ENCODE data around the gene CMYA5. TPM values are rescaled to one million over a fixed set of nuclear protein-coding genes. Genes with fewer than 3 reads are reported as not detected.
"Not testable (repeated sequence)": the region's sequence is repeated elsewhere in the genome, so short reads cannot be mapped to it uniquely, and the experiment has no call there.

Gene CMYA5
- total RNA-seq, 2 experiments from 2014 or later: 0.13 to 0.21 TPM

DNA sequence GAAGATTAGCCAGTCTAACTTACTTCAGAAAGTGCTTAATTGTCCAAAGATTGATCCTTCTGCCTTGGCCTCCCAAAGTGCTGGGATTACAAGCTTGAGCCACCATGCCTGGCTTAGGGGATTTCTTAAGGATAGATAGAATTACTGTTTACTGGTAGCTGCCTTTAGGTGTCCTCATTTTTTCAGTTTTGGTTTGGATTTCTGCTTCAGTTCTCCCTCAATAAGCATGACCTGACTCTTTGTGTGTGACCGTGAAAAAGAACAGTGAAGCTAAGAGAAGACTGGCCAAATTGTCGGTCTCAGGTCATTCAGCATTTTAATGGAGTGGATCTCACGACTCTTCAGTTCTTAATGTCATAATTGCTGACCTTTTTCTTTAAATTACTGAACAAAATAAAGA, 22.9 kb upstream of the CMYA5 start:
- ChIA-PET POLR2A (interaction anchor here (0.5 to 0.8 kb wide), 2 partner anchors 55 to 238 kb away, joined by 3 to 5 read pairs; no protein-coding TSS in a partner anchor), CTCF (ENCODE audit: unreplicated experiment) (no interaction called here)
- peaks cover 44% of the 10 kb centered on the region for H3K36me3 ChIP-seq (ENCODE audit: insufficient read depth, low read length)
- H3K4me2 ChIP-seq (ENCODE audit: low read length): no peak overlapping the region
- no peak for DNase-seq (ENCODE audit: low spot score)
- no peak overlapping the region for H3K4me3 ChIP-seq (ENCODE audit: low read depth, low read length, poor library complexity, severe bottlenecking)
- no peaks in the 10 kb centered on the region for H3K79me2 ChIP-seq (ENCODE audit: insufficient read depth, low read depth, low read length)
- TF ChIP-seq, protein P1, sequence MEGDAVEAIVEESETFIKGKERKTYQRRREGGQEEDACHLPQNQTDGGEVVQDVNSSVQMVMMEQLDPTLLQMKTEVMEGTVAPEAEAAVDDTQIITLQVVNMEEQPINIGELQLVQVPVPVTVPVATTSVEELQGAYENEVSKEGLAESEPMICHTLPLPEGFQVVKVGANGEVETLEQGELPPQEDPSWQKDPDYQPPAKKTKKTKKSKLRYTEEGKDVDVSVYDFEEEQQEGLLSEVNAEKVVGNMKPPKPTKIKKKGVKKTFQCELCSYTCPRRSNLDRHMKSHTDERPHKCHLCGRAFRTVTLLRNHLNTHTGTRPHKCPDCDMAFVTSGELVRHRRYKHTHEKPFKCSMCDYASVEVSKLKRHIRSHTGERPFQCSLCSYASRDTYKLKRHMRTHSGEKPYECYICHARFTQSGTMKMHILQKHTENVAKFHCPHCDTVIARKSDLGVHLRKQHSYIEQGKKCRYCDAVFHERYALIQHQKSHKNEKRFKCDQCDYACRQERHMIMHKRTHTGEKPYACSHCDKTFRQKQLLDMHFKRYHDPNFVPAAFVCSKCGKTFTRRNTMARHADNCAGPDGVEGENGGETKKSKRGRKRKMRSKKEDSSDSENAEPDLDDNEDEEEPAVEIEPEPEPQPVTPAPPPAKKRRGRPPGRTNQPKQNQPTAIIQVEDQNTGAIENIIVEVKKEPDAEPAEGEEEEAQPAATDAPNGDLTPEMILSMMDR (conservative IDR thresholded peaks at IDR 0.05; ENCODE audit: low read length): no peak
- TF ChIP-seq EZH2phosphoT487 (IDR thresholded peaks at IDR 0.05; ENCODE audit: borderline replicate concordance, low read depth, low read length): no peak
- intact Hi-C loops (cut with micrococcal nuclease; ENCODE audit: unreplicated experiment): no loop called here
- no peaks in the 10 kb centered on the region for H4K20me1 ChIP-seq (ENCODE audit: insufficient read depth, low read length)
- H3K9me2 ChIP-seq (ENCODE audit: insufficient read depth, low read length): no peaks in the 10 kb centered on the region
- no peak overlapping the region for H3K27ac ChIP-seq (ENCODE audit: low read depth, low read length, poor library complexity, severe bottlenecking)
- H2AFZ ChIP-seq (ENCODE audit: low read length): no peak overlapping the region
- H3K4me1 ChIP-seq (ENCODE audit: insufficient read depth, low read length, poor library complexity, severe bottlenecking): no peaks in the 10 kb centered on the region
- no peaks in the 10 kb centered on the region for H3K9me3 ChIP-seq (ENCODE audit: low read length)
- no TSS peak for BruUV-seq (replicated peaks)

DNA sequence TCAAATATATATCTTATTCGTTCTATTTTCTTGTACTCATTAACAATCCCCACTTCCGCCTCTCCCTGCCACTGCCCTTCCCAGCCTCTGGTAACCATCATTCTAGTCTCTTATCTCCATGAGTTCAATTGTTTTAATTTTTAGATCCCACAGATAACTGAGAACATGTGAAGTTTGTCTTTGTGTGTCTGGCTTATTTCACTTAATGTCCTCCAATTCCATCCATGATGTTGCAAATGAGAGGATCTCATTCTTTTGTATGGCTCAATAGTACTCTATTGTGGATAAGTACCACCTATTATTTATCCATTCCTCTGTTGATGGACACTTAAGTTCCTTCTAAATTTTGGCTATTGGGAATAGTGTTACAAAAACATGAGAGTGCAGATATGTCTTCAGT, 17.2 kb upstream of the CMYA5 start:
- DNase-seq (ENCODE audit: low spot score): no peak
- no peak overlapping the region for H3K4me2 ChIP-seq (ENCODE audit: low read length)
- H2AFZ ChIP-seq (ENCODE audit: low read length): no peak overlapping the region
- ChIA-PET POLR2A (interaction anchor here (1.5 kb wide), 1 partner anchor 12 kb away, joined by 4 read pairs; no protein-coding TSS in a partner anchor), CTCF (ENCODE audit: unreplicated experiment) (no interaction called here)
- H3K36me3 ChIP-seq (ENCODE audit: insufficient read depth, low read length): peaks cover 66% of the 10 kb centered on the region
- no TSS peak for BruUV-seq (replicated peaks)
- no peaks in the 10 kb centered on the region for H3K9me3 ChIP-seq (ENCODE audit: low read length)
- H3K27ac ChIP-seq (ENCODE audit: low read depth, low read length, poor library complexity, severe bottlenecking): no peak overlapping the region
- intact Hi-C loops (cut with micrococcal nuclease; ENCODE audit: unreplicated experiment): no loop called here
- H3K9me2 ChIP-seq (ENCODE audit: insufficient read depth, low read length): no peaks in the 10 kb centered on the region
- no peak for TF ChIP-seq EZH2phosphoT487 (IDR thresholded peaks at IDR 0.05; ENCODE audit: borderline replicate concordance, low read depth, low read length)
- TF ChIP-seq, protein P1 (conservative IDR thresholded peaks at IDR 0.05; ENCODE audit: low read length): no peak
- no peaks in the 10 kb centered on the region for H4K20me1 ChIP-seq (ENCODE audit: insufficient read depth, low read length)
- H3K79me2 ChIP-seq (ENCODE audit: insufficient read depth, low read depth, low read length): no peaks in the 10 kb centered on the region
- H3K4me3 ChIP-seq (ENCODE audit: low read depth, low read length, poor library complexity, severe bottlenecking): no peak overlapping the region
- H3K4me1 ChIP-seq (ENCODE audit: insufficient read depth, low read length, poor library complexity, severe bottlenecking): no peaks in the 10 kb centered on the region

DNA sequence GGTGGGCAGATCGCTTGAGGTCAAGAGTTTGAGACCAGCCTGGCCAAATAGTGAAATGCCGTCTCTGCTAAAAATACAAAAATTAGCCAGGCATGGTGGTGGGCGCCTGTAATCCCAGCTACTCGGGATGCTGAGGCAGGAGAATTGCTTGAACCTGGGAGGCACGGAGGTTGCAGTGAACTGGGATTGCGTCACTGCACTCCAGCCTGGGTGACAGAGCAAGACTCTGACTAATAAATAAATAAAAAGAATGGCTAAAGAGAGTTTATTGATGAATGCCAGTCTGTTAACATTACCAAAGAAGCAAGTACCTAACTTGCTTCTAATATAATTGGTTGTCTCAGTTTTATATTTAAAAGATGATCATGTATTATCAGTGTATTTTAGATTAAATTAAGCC, 13.3 kb upstream of the CMYA5 start:
- H2AFZ ChIP-seq (ENCODE audit: low read length); H3K9me3 ChIP-seq (ENCODE audit: low read length); H4K20me1 ChIP-seq (ENCODE audit: insufficient read depth, low read length); POLR2A ChIA-PET; H3K27ac ChIP-seq (ENCODE audit: low read depth, low read length, poor library complexity, severe bottlenecking); H3K9me2 ChIP-seq (ENCODE audit: insufficient read depth, low read length); DNase-seq (ENCODE audit: low spot score); BruUV-seq (replicated peaks); H3K4me1 ChIP-seq (ENCODE audit: insufficient read depth, low read length, poor library complexity, severe bottlenecking); H3K4me2 ChIP-seq (ENCODE audit: low read length); H3K79me2 ChIP-seq (ENCODE audit: insufficient read depth, low read depth, low read length); intact Hi-C loops (cut with micrococcal nuclease; ENCODE audit: unreplicated experiment); CTCF ChIA-PET (ENCODE audit: unreplicated experiment); H3K4me3 ChIP-seq (ENCODE audit: low read depth, low read length, poor library complexity, severe bottlenecking): not testable (repeated sequence)
- peaks cover 72% of the 10 kb centered on the region for H3K36me3 ChIP-seq (ENCODE audit: insufficient read depth, low read length)

DNA sequence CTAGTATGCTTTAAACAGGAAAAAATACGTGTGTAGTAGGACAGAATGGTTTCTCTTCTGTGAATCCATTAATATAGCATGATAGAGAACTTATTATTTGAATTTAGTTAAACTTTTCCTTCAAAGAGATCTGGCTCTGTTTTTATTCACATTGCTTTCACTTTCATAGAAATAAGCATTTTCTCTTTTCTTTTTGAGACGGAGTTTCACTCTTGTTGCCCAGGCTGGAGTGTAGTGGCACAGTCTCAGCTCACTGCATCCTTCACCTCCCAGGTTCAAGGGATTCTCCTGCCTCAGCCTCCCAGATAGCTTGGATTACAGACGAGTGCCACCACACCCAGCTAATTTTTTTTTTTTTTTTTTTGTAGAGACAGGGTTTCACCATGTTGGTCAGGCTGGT, 7.5 kb upstream of the CMYA5 start:
- H4K20me1 ChIP-seq (ENCODE audit: insufficient read depth, low read length); H3K79me2 ChIP-seq (ENCODE audit: insufficient read depth, low read depth, low read length); H3K9me3 ChIP-seq (ENCODE audit: low read length); H2AFZ ChIP-seq (ENCODE audit: low read length); CTCF ChIA-PET (ENCODE audit: unreplicated experiment); intact Hi-C loops (cut with micrococcal nuclease; ENCODE audit: unreplicated experiment); H3K9me2 ChIP-seq (ENCODE audit: insufficient read depth, low read length); BruUV-seq (replicated peaks); H3K27ac ChIP-seq (ENCODE audit: low read depth, low read length, poor library complexity, severe bottlenecking); H3K4me3 ChIP-seq (ENCODE audit: low read depth, low read length, poor library complexity, severe bottlenecking); H3K4me1 ChIP-seq (ENCODE audit: insufficient read depth, low read length, poor library complexity, severe bottlenecking); H3K4me2 ChIP-seq (ENCODE audit: low read length); DNase-seq (ENCODE audit: low spot score): not testable (repeated sequence)
- peaks cover 83% of the 10 kb centered on the region for H3K36me3 ChIP-seq (ENCODE audit: insufficient read depth, low read length)
- POLR2A ChIA-PET: interaction anchor here (0.8 to 1.0 kb wide), 2 partner anchors 11 to 21 kb away, joined by 3 read pairs; no protein-coding TSS in a partner anchor
